ENCODE data around the gene RAB40C.

- TF ChIP-seq POLR2AphosphoS5 (IDR thresholded peaks at IDR 0.05; ENCODE audit: low read depth, low read length) (no peak), CTCF (IDR thresholded peaks at IDR 0.05) (no peak), REST (IDR thresholded peaks at IDR 0.05; ENCODE audit: insufficient read depth in 1 of 2, low read depth in 2 of 2, low read length in 1 of 2) (no peak)
Measured at GRCh38 chr16:556474-557173, 33.2 kb upstream of the RAB40C start.
